Fibroblast of pulmonary artery (primary cell): ENCODE data around the gene LIMK2.
"Not testable (repeated sequence)": the region's sequence is repeated elsewhere in the genome, so short reads cannot be mapped to it uniquely, and the experiment has no call there.

ENCODE experiments used
- DNase-seq: peaks from one replicate; pipeline ENCODE4 v3.0.0-alpha.2; 2010; ENCODE audit warnings: low read depth
- H3K4me3 ChIP-seq: replicated peaks from 2 replicates; pipeline ENCODE4 v1.5.1; 2011; ENCODE audit warnings: low read depth, mild to moderate bottlenecking, control low read depth, low read length, moderate library complexity
- TF ChIP-seq, protein P1 (sequence below): IDR thresholded peaks from 2 replicates; pipeline ENCODE4 v1.5.1; 2011; ENCODE audit warnings: mild to moderate bottlenecking, control low read depth, low read length, inconsistent platforms; ENCODE audit errors: missing control alignments

LIMK2 gene

DNA sequence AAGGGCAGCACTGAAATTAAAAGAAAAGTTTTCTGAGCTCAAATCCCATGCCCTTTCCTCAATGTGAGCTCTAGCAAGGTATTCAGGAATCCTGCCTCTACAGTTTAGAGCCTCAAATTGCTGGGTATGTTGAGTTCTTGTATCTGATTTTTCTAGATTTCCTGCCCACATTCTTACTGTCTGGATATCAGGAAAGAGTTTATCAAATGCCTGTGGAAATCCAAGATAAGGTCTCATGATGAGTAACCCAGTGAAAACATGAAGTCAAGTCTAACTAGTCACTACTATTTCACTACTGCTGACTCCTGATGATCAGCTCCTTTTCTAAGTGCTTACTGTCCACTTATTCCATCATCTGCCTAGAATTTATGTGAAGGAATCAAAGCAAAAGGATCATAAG lies 29.8 kb downstream of the LIMK2 start:
- DNase-seq = peak; percentile 62
- no peak overlapping the region for H3K4me3 ChIP-seq
- TF ChIP-seq, protein P1, sequence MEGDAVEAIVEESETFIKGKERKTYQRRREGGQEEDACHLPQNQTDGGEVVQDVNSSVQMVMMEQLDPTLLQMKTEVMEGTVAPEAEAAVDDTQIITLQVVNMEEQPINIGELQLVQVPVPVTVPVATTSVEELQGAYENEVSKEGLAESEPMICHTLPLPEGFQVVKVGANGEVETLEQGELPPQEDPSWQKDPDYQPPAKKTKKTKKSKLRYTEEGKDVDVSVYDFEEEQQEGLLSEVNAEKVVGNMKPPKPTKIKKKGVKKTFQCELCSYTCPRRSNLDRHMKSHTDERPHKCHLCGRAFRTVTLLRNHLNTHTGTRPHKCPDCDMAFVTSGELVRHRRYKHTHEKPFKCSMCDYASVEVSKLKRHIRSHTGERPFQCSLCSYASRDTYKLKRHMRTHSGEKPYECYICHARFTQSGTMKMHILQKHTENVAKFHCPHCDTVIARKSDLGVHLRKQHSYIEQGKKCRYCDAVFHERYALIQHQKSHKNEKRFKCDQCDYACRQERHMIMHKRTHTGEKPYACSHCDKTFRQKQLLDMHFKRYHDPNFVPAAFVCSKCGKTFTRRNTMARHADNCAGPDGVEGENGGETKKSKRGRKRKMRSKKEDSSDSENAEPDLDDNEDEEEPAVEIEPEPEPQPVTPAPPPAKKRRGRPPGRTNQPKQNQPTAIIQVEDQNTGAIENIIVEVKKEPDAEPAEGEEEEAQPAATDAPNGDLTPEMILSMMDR = peak; percentile 47

DNA sequence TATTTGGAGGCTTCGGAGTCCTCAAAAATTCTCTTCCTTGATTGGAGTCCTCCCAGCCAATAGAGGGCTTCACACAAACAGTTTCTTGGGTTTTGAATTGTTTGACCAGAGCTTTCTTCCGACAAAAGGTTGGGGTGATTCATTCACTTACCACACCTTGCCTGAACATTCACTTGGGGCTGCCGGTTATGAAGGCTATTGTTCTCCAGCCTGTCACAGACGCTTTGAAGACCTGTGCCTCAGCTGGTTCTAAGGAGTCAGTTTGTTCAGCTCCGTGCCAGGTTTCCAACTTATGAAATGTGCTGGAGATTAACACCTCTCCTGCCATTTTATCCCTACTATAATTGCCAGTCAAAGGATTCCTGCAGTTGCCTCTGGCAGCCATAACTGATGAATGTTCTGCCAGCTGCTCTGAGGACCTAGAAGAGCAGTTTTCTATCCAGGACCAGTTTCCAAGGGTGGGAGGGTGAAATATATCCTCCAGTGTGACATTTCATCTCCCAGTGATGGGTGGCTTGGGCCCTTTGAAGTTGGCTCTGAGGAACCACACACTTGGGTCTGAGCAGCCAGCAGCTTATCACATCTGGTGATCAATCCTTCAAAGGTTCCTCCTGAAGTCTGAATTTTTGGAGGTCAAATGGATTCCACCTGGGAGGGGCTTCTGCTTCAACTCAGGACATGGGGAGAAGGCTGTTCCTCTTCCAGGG lies 31.4 kb downstream of the LIMK2 start:
- DNase-seq = peak; percentile 50
- H3K4me3 ChIP-seq = no peak overlapping the region
- TF ChIP-seq, protein P1 = no peak

DNA sequence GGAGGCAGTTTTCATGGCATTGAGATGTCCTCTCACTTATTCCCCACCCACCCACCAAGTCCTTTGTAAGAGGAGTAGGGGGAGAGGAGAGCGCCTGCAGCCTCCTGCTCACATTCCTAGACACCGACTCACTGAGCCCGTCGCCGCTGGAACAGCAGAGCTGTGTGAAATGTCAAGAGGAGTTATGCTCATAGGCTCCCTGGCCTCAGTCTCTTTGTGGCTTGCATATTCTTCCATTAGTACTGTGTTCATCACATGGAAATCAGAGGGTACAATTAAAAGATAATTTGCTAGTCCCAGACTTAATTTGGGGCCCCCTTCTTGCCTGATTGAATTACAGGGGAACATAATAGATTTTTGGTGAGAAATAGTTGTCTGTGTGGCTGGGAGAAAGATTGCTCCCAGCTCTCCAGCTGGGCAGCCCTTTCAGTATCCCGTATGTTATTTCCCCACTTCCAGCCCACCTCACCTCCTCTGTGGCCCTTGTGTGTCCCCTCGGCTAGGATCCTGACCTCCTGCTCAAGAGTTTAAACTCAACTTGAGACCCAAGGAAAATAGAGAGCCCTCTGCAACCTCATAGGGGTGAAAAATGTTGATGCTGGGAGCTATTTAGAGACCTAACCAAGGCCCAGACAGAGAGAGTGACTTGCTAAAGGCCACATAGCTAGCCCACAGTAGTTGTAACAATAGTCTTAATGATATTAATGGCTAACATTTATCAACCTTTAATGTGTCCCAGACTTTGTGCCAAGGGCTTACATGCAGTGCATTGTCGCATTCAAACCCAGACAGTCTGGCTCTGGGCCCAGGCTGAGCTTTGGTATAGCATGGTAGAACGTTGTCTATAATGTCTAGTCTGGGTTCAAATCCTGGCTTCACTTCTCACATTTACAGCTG lies 32.2 kb downstream of the LIMK2 start:
- TF ChIP-seq, protein P1 = no peak
- DNase-seq = peak; percentile 81
- no peak overlapping the region for H3K4me3 ChIP-seq

DNA sequence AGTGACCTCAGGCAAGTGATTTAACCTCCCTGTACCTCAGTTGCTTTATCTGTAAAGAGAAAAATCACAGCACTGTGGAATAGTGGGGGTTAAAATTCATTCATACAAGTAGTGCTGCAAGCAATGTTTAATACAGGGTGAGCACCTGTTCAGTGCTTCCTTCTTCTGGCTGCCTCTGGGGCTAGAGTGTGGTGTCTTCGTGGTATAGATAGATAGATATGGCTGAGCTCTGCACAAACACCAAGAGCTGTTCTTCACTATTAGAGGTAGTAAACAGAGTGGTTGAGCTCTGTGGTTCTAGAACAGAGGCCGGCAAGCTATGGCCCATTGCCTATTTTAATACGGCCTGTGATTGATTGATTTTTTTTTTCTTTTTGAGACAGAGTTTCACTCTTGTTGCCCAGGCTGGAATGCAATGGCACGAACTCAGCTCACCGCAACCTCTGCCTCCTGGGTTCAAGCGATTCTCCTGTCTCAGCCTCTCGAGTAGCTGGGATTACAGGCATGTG lies 32.9 kb downstream of the LIMK2 start:
- H3K4me3 ChIP-seq = no peak overlapping the region
- TF ChIP-seq, protein P1 = no peak
- DNase-seq = no peak

DNA sequence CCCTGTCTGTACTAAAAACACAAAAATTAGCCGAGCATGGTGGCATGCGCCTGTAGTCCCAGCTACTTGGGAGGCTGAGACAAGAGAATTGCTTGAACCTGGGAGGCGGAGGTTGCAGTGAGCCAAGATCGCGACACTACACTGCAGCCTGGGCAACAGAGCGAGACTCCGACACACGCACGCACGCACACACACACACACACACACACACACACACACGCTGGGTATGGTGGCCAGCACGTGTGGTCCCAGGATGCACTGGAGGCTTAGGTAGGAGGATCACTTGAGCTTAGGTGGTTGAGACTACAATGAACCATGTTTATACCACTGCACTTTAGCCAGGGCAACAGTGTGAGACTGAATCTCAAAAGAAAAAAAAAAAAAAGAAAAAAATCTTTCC lies 33.9 kb downstream of the LIMK2 start:
- not testable (repeated sequence) for H3K4me3 ChIP-seq, DNase-seq

DNA sequence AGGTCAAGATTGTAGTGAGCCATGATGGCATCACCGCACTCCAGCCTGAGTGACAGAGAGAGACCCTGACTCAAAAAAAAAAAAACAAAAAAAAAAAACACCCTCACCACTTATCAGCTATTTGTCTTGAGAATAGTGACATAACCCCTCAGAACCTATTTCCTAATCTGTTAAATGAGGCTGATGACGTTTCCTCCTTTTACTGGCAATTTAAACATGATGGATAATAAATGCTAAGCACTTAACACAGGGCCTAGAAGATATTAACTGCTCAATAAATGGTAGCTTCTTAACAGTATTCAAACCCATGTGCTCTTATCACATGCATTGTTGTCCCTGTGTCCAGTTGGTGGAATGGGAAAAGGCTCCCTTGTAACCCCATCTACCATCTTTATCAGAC lies 34.6 kb downstream of the LIMK2 start:
- H3K4me3 ChIP-seq = no peak overlapping the region
- TF ChIP-seq, protein P1 = no peak
- DNase-seq = no peak

DNA sequence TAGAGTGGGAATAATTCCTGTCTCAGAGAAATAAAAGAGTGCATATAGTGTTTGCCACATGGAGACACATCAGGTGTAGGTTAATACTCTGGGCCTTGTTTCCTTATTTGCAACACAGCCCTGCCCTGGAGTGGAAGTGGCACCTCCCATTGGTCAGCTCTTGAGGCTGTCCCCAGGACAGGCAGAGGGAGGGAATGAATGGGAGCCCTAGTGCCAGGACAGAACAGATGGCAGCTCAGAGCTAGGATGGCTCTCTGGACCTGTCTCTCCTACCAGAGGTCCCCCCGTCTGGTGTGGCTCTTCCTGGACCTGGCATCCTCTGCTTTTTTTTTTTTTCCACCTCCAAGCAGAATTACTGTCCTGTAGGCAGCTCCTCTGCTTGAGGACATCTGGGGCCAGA lies 35.6 kb downstream of the LIMK2 start:
- no peak for DNase-seq
- peak overlapping the region; percentile 65 for H3K4me3 ChIP-seq
- TF ChIP-seq, protein P1 = no peak
